Choroid plexus epithelial cell (primary cell): ENCODE measurements around the gene DTX3L.
A peak's percentile ranks its signal among the peaks of the same experiment; 100 is the strongest.

Experiments
- DNase-seq: peaks from one replicate; pipeline ENCODE4 v3.0.0-alpha.2; 2010; ENCODE audit warnings: low read depth
- H3K4me3 ChIP-seq: 2 replicates; pipeline ENCODE4 v1.5.1; 2011; ENCODE audit warnings: low read depth, mild to moderate bottlenecking, control low read depth, low read length, moderate library complexity
- TF ChIP-seq, protein P1 (sequence below): conservative IDR thresholded peaks from 2 replicates; pipeline ENCODE4 v1.5.1; 2011; ENCODE audit warnings: low read depth, mild to moderate bottlenecking, control low read depth, inconsistent platforms, low read length, moderate library complexity

DTX3L gene

DNA sequence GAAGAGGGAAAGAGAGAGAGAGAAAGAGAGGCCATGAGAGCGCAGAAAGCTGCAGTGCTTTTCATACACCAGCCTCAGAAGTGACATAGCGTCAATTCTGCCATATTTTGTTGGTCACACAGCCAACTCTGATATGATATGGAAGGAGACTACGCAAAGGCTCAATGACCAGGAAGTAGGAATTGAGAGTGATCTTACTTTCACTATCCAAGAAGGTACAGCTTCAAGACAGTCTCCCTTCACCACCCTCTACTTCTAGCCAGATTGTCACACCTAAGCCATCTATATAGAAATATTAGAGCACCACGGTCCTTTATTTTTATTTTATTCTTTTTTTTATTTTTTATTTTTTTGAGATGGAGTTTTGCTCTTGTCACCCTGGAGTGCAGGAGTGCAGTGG lies 34.4 kb downstream of the DTX3L start:
- no peak for DNase-seq
- no peak overlapping the region for H3K4me3 ChIP-seq
- TF ChIP-seq, protein P1, sequence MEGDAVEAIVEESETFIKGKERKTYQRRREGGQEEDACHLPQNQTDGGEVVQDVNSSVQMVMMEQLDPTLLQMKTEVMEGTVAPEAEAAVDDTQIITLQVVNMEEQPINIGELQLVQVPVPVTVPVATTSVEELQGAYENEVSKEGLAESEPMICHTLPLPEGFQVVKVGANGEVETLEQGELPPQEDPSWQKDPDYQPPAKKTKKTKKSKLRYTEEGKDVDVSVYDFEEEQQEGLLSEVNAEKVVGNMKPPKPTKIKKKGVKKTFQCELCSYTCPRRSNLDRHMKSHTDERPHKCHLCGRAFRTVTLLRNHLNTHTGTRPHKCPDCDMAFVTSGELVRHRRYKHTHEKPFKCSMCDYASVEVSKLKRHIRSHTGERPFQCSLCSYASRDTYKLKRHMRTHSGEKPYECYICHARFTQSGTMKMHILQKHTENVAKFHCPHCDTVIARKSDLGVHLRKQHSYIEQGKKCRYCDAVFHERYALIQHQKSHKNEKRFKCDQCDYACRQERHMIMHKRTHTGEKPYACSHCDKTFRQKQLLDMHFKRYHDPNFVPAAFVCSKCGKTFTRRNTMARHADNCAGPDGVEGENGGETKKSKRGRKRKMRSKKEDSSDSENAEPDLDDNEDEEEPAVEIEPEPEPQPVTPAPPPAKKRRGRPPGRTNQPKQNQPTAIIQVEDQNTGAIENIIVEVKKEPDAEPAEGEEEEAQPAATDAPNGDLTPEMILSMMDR: no peak

GRCh38 chr3:122602011-122602710 lies 38.0 kb downstream of the DTX3L start:
- no peak for DNase-seq
- H3K4me3 ChIP-seq: no peak overlapping the region
- TF ChIP-seq, protein P1: no peak

DNA sequence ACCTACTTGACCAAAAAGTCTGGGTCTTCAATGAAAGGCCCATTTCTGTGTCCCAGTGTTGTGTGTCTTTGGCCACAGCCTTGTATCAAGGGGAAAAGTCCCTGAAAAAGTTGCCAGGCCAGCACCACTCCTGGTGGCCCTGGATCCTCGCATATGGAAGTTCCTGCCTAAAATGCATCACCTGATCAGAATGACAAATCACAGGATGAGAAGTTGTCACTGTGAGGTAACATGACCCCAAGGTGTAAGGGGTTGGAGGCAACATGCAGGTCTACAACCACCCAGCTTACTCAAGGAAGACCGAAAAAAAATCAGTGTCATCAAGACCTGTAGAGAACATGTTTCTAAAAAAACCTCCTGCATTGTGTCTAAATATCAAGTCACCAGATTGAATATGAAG lies 38.9 kb downstream of the DTX3L start:
- H3K4me3 ChIP-seq: no peak overlapping the region
- no peak for DNase-seq
- TF ChIP-seq, protein P1: no peak

- no peak for DNase-seq
- H3K4me3 ChIP-seq: no peak overlapping the region
- TF ChIP-seq, protein P1: no peak
Measured at GRCh38 chr3:122606330-122606729, 42.2 kb downstream of the DTX3L start.

DNA sequence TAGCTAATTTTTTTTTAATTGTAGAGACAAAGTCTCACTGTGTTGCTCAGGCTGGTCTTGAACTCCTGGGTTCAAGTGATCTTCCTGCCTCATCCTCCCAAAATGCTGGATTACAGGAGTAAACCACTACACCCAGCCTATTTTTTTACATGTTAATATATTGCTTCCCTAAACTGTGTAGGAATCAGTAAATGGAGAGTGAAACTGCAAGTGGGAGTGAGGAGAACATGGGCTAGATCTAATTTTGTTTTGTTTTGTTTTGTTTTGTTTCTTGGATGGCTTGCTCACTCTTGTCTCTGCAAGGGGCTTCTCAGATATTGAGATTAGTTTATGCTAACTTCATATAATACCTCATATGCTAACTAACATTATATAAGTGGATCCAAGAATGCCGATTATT lies 44.8 kb downstream of the DTX3L start:
- H3K4me3 ChIP-seq: no peak overlapping the region
- no peak for DNase-seq
- TF ChIP-seq, protein P1: no peak

GRCh38 chr3:122609798-122610559 lies 45.8 kb downstream of the DTX3L start:
- peak; percentile 88 for DNase-seq
- TF ChIP-seq, protein P1: no peak
- H3K4me3 ChIP-seq: no peak overlapping the region
